SW480 (cell line): ENCODE results near the gene TIAL1.
"Not testable (repeated sequence)": the region's sequence is repeated elsewhere in the genome, so short reads cannot be mapped to it uniquely, and the experiment has no call there.

Experiments
- DNase-seq: peaks from one replicate; pipeline ENCODE4 v3.0.0-alpha.2; 2016; ENCODE audit warnings: low spot score

TIAL1 gene, protein sequence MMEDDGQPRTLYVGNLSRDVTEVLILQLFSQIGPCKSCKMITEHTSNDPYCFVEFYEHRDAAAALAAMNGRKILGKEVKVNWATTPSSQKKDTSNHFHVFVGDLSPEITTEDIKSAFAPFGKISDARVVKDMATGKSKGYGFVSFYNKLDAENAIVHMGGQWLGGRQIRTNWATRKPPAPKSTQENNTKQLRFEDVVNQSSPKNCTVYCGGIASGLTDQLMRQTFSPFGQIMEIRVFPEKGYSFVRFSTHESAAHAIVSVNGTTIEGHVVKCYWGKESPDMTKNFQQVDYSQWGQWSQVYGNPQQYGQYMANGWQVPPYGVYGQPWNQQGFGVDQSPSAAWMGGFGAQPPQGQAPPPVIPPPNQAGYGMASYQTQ

DNA sequence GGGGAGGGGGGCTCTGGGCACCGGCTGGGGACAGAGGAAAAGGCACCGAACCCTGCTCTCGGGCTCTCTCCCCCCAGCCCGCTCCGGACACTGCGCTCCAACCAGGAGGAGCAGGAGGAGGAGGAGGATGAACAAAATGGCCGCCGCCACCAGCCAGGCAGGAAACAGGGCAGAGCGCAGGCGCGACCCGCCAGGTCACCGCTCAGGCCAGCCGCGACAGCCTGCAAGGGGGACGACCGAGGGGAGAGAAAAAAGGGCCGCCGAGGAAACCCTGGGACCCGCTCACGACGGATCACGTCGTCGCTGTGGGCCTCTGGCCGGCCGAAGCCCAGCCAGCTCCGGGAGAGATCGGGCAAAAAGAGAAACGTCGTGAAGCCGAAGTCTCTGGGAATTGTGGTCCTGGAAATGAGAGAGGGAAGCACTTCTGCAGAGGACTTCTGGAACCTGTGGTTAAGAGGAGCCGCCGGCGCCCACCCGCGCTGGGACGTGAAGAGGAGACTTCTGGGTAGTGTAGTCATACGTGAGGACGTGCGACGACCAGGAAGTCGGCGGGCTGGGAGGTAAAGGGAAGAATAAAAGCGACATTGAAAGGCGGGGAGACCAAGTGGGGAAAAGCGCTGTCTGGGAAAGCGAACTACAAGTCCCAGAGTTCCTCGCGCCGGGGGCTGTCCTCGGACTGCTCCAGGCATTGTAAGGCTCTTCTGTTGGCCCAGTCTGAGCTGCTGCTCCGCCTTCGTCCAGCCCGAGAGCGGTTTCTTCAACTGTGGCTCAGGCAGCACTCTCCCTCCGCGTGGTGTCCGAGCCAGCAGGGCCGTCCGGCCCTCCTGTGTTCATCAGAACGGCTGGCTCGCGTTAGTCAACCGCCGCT lies at the start of gene TIAL1:
Gene TIAL1, minus strand, starts transcription at position 428 of the 868 bp plus-strand sequence. CDS start 499 bp downstream, outside the sequence.
- peak; percentile 99 for DNase-seq

DNA sequence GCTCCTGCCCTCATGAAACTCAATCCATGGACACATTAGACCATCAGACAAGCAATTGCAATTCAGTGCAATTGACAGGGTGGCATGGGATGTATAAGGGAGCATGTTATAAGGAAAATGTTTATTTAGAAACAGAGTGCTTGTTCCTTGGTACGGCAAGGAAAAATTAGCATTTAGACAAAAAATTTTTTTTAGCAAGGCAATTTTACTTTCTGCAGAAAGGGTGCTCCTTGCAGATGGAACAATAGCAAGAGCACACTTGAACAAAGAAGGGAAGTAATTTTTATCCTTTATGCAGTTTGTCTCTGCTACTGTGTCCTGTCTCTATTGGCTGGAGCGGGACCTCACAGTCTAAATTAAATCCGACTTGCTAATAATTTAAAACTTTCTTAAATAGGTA lies 48.2 kb upstream of the TIAL1 start:
- DNase-seq = no peak

DNA sequence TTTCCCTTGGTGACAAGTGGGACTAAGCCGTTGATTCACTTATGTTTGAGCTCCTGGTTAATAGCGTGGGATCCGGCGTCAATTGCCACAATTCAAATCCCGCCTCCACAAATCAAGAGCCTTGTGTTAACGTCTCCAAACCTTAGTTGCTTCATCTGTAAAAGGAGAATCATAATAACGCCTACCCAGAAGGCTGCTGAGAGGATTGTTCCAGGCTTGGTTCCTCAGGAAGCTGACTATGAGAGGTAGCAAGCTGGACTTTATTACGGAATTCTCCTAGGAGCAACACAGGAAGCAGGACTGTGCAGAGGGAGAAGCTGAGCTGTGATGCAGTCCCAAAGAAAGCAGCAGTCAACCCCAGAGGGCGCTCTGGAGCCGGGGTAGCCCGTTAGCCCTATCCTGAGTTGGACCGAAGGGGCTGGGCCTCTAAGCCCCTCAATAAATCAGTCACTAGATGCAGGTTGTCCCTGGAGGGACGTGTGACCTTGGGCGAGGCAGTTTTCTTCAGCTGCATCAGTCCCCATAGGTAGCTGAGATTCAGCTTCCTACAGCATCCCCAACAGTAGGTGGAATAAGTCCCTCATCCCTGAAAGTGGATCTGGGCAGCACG lies 47.5 kb upstream of the TIAL1 start:
- DNase-seq = no peak

DNA sequence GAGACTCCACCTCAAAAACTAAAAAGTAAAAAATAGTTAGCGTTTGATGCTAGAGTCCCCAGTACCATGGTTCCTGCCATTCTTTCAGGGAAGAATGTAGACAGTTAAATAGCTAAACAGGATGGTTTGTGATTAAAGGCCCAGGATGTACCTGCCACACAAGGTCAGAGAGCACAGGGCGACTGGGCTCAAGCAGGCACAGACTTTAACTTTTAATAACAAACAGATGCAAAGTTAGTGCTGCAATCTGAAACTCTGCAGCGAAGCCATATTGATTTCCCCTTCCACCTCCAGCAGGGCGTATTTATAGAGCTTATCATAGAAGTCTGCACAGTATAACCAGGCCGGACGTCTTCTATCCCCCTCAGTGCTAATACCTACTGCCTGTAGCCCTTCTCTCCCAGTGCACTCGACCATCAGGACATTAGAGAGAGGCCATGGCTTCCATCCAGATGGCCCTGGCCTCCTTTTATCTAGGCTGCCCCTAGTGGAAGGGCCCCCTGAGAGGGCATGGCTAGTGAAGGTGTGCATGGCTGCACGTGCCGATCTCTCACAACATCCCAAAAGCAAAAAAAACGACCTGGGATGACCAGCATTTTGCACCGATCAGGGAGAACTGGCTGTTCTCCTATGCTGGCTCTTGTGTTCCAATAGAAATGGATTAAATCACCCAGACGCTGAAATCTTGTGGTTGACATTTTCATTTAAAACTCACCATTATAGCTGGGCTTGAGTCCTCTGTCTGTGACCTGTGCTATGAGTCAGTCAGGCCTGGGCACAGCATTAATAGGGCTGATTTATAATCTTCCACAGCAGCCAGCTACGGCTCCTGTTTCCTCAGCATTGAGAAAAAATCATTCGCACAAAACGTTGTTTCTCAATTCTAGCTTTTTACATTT lies 46.8 kb upstream of the TIAL1 start:
- no peak for DNase-seq

DNA sequence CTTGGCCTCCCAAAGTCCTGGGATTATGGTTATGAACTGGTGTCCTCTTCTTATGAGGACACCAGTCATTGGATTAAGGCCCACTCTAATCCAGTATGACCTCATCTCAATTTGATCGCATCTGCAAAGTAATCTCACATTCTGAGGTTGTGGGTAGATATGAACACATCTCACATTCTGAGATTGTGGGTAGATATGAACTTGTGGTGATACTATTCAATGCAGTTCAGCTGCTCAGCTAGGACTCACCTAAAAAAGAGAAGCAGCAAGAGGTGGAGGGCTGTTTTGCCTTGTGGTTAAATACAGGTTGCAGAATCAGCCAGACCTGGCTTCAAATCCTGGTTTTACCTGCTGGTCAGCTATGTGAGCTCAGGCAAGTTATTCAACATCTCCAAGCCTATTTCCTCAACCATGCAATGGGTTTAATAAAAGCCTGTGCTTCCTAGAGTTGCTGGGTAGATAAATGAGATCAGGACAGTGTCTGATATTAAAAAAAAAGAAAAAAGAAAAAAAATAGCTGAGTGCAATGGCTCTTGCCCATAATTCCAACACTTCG lies 45.9 kb upstream of the TIAL1 start:
- no peak for DNase-seq

DNA sequence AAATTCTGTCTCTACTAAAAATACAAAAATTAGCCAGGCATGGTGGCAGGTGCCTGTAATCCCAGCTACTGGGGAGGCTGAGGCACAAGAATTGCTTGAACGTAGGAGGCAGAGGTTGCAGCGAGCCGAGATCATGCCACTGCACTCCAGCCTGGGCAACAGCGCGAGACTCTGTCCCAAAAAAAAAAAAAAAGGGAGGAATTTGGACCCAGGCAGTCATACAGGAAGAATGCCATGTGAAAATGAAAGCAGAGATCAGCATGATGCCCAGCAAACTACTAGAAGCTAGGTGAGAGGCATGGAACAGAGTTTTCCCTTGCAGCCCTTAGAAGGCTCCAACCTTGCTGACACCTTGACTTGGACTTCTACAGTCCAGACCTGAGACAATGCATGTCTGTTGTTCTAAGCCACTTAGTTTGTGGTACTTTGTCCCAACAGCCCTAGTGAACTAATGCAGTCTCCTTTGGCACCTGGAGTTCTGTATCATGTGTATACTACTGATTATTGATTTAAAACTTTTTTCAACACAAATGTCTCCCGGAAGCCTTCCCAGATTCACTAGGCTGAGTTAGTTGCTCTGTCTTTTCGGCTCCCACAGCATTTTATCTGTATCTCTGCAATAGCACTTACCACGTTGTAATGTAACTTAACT lies 44.2 kb upstream of the TIAL1 start:
- no peak for DNase-seq

DNA sequence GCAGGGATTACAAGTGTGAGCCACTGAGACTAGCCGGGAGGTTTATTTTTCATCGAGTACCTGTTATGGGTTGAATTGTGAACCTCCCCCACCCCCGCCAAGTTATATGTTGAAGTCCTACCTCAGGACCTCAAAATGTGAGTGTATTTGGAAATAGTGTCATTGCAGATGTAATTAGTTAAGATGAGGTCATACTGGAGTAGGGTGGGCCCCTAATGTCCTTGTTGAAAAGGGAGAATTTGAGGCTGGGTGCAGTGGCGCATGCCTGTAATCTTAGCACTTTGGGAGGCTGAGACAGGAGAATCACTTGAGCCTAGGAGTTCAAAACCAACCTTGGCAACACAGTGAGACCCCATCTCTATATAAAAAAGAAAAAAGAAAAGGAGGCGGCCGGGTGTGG lies 43.6 kb upstream of the TIAL1 start:
- DNase-seq = no peak

DNA sequence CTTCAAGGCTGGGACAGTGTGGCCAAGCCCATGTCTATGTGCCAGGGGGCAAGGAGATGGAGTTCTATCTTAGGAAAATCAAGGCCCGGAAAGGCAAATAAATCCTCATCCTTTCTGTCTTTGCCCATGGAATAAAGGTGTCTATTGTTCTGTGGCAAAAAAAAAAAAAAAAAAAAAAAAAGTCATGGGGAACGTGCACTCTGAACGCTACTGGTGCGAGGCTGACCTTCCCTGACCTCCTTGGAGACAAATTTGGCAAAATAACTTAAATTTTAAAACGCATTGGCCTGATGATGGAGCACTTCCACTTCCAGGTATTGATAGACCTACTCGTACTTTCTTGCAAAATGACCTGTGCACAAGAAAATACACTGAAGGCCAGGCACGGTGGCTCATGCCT lies 42.2 kb upstream of the TIAL1 start:
- DNase-seq = no peak

DNA sequence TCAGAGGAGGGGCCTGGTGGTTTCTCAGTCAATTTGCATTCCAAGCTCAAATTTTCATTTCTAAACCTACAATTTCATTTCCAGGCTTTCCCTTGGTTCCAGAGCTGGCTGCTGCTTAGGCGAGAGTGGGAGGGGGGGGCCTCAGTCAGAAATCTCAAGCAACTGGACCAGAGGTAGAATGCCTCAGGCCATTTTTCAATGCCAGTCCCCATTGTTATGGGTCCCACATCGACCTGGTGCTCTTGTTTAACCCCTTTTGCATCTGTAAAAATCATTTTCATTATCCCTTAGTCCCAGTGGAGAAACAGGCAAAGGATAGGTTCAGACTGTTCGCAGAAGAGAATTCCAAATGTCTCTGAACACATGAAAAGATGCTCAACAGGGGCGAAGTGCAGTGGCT lies 40.9 kb upstream of the TIAL1 start:
- no peak for DNase-seq

DNA sequence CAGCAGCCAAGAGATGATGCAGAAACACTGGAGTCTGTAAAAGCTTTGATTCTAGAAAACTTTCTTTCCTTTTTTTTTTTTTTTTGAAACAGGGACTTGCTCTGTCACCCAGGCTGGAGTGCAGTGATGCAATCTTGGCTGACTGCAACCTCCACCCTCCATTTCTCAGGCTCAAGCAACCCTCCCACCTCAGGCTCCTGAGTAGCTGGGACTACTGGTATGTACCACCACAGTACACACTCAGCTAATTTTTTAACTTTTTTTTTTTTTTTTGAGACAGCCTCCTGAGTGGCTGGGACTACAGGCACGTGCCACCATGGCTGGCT lies 37.4 kb upstream of the TIAL1 start:
- no peak for DNase-seq

DNA sequence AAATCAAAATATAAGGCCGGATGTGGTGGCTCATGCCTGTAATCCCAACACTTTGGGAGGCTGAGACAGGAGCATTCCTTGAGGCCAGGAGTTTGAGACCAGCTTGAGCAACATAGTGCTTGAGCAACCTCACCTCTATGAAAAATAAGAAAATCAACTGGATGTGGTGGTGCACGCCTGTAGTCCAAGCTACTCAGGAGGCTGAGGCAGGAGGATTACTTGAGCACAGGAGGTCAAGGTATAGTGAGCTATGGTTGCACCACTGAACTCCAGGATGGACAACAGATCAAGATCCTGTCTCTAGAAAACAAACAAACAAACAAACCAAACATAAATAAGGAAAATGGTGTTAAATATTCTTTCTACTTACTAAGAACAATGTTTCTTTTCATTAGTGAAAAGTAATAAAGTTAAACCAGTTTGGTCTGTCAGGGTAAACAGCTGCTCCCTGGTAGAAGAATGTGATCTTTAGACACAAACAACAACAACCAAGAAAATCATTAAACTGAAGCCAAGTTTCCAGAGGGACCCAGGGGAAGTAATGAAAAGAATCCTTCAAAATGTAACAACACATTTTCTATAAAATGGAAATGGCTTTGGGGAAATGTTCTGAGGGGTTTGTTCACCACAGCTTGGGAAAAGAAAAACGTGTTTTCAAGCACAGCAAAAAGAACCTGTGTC lies 36.9 kb upstream of the TIAL1 start:
- DNase-seq = no peak

DNA sequence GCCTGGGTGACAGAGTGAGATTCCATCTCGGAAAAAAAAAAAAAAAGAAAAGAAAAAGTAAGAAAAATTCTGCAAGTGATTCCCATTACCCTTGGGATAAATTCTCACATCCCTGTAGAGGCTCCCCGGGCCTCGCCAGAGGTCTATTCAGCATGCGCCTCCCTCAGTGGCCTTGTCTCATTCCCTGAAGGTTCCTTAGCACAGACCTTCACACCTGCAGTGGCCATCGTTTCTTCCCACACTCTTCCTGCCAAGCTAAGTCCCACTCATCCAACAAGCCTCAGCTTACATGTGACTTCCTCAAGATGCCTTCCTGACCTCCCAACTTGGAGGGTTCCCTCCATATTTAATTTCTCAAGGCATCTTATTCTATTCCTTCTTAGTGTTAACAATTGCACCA lies 33.5 kb upstream of the TIAL1 start:
- DNase-seq = no peak

DNA sequence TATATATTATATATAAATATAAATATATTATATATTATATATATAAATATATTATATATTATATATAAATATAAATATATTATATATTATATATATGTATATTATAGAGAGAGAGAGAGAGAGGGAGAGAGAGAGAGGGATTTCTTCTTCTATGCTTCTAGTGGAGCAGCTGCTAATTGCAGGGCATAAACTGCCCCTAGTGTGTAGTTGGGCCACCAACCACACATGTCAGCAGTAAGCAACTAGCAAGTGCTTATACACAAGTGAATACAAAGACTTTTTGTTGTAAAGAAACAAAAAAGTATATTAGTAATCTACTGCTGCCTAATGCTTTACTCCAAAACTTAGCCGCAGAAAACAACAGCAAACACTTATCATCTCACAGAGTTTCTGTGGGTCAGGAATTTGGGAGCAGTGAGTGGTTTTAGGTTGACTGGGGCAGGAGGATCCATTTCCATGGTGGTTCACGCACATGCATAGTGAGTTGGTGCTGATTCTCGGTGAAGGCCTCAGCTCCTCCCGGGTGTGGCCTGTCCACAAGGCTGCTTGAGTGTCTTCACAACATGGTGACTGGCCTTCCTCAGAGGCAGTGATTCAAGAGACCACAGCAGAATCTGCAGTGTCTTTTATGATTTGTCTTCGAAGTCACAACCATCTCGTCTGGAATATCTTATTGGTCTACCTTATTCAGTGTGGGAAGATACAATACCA lies 29.0 kb upstream of the TIAL1 start:
- no peak for DNase-seq

DNA sequence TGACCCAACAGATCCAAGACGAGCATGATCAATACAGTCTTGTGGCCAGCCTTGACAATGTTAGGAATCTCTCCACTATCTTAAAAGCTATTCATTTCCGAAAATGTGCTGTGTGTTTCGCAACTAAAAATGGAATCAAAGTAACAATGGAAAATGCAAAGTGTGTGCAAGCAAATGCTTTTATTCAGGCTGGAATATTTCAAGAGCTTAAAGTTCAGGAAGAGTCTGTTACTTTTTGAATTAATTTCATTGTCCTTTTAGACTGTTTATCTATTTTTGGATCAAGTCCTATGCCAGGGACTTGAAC lies 24.3 kb upstream of the TIAL1 start:
- DNase-seq = no peak

DNA sequence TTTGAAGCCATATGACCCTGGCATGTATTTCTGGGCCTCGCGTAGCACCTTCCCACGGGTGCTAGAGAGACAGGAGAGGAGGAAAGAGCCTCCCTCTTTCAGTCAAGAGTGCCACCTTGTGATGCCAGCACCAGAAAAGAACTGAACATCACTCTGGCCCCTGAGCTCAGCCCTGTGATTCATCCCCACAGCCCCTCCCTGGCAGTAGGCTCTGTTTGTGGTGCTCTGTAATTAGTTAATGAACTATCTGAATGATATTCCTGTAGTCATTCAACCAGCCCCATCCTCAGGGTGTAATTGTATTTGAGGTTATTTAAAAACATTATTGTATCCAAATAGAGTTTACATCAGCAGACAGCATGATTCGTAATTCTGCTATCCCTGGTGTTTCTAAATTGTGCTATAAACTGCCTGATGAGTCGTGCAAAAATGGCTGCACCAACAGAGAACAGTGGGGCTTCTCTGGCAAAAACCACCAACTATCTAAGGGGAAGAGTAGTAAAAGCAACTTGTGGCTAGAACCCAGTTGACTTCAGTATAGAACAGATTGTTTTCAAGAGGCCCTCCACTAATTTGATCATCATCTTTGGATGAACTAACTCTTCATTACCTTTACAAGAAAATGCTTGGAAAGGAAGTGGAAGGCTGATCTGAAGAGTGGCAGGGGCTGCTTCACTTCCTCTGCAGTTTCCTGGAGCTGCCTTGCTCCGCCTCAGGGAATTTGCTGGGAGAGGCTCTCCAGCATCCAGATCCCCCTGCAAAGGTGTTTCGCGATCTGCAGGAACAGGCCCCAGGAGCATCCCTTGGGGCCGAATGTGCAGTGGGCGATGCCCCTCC lies 23.7 kb upstream of the TIAL1 start:
- peak; percentile 15 for DNase-seq

DNA sequence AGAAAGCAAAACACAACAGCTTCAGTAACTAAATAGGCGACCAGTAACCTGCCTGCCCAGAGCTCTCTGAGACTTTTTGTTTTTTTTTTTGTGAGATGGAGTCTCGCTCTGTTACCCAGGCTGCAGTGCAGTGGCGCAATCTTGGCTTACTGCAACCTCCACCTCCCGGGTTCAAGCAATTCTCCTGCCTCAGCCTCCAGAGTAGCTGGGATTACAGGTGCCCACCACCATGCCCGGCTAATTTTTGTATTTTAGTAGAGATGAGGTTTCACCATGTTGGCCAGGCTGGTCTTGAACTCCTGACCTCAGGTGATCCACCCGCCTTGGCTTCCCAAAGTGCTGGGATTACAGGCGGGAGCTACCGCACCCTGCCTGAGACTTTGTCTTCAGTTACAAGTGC lies 23.0 kb upstream of the TIAL1 start:
- DNase-seq = not testable (repeated sequence)

DNA sequence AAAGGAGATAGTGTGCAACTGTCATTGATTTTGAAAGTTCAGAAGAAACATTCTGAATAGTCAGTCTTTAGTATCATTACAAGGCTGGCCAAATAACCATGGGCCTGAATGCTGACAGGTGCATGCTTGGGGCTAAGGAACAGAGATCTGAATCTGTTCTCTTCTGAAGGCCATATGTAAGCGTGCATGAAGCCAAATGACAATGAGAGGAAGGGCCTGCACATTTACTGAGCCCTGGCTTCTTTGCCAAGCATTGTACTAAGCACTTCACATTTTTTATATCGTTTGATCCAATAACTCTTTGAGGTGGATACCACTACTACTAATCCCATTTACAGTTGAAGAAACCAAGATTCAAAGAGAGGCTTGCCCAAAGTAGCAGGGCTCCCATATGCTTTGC lies 22.5 kb upstream of the TIAL1 start:
- no peak for DNase-seq

DNA sequence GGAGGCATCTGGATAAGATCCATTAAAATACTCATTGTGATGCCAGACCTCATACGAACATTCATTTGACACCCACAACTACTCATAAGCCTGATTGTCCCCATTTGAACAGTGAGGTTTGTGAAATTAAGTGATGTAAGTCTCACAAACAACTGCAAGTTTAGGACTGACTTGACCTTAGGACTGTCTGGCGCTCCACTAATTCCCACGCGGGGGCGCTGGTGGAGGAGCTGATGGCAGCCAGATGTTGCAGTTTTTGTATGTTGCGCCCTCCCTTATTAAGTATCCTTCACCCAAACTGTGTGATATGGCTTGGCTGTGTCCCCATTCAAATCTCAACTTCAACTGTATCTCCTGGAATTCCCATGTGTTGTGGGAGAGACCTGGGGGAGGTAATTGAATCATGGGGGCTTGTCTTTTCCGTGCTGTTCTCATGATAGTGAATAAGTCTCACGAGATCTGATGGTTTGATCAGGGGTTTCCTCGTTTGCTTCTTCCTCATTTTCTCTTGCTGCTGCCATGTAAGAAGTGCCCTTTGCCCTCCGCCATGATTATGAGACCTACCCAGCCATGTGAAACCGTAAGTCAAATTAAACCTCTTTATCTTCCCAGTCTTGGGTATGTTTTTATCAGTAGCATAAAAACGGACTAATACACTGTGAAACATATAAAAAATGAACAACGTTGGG lies 20.3 kb upstream of the TIAL1 start:
- no peak for DNase-seq

DNA sequence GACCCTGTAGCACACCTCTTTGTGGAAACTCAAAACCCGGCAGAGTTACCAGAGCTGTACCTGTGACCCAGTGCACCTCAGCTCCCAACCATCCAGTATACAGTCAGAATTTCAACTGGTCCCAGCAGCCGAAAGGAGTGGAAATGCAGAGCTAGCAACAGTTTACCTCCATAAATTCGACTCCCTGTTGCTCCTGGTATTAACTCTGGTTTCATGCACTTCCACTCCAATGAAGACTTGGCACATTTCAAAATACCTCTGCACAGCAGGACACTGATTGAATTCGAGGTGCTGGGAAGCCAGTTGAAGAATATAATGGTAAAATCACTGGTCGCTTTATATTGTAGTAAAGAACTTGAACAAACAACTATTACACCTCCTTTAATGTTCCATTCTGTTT lies 17.9 kb upstream of the TIAL1 start:
- DNase-seq = no peak
